ENCODE measurements around the gene PTTG1IP.

DNA sequence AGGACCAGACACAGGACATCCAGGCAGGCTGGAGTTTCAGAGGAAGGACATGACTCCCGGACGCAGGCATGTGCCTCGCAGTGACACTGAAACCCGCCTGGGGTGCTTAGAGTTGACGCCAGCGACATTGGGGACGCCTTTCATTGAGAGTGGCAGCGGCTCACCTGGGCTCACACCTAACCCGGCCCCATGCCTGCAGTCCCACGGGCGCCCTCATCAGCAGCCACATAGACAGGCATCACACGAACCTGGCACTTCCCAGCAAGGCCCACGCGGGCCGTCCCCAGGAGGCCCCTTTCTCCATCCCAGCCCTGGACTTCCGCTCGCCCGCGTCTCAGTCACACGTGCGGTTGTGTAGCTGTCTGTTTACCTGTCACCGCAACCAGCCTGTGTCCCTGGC, 30.2 kb upstream of the PTTG1IP start:
- TF ChIP-seq SUZ12 (IDR thresholded peaks at IDR 0.05; ENCODE audit: extremely low read depth, insufficient read depth, insufficient read length), result no peak
- TF ChIP-seq YY1 (IDR thresholded peaks at IDR 0.05; ENCODE audit: insufficient read depth, insufficient read length), result no peak
- no peak for TF ChIP-seq ZNF274 (IDR thresholded peaks at IDR 0.05; ENCODE audit: low read depth, low read length)
